Small intestine (tissue), 7 donors: ENCODE data around the gene MRPL28. TPM values are rescaled to one million over a fixed set of nuclear protein-coding genes. Genes with fewer than 3 reads are reported as not detected.

Experiments used
- DNase-seq, 2 donors: peaks; one replicate each; pipeline versions ENCODE4 v3.0.0 to v3.0.0-alpha.2; 2013
- FAIRE-seq: peaks from 2 replicates; lab custom pipeline; 2012; peaks lifted over from hg19 to GRCh38; lab: Jason Lieb, UNC
- H3K27ac ChIP-seq, 3 donors: one replicate each; pipeline ENCODE4 v1.5.1; 2013; ENCODE audit warnings: low read length in 2 of 3, mild to moderate bottlenecking in 2 of 3, control low read depth in 1 of 3, inconsistent platforms in 1 of 3, low read depth in 1 of 3, moderate library complexity in 1 of 3
- H3K27me3 ChIP-seq, 3 donors: one replicate each; pipeline ENCODE4 v1.6.1; 2013; ENCODE audit warnings: low read length in 3 of 3, inconsistent platforms in 1 of 3; ENCODE audit not compliant: control insufficient read depth in 3 of 3, insufficient read depth in 3 of 3
- H3K36me3 ChIP-seq, 3 donors: one replicate each; pipeline ENCODE4 v1.6.1; 2013; ENCODE audit warnings: low read length in 3 of 3, inconsistent platforms in 1 of 3, low read depth in 1 of 3, mild to moderate bottlenecking in 1 of 3, moderate library complexity in 1 of 3; ENCODE audit not compliant: control insufficient read depth in 3 of 3, insufficient read depth in 2 of 3
- H3K4me1 ChIP-seq, 3 donors: one replicate each; pipeline ENCODE4 v1.6.1; 2013; ENCODE audit warnings: low read length in 2 of 3, inconsistent platforms in 1 of 3, low read depth in 1 of 3, mild to moderate bottlenecking in 1 of 3, moderate library complexity in 1 of 3; ENCODE audit not compliant: control insufficient read depth in 3 of 3, insufficient read depth in 2 of 3
- H3K4me3 ChIP-seq, 3 donors: one replicate each; pipeline ENCODE4 v1.5.1; 2013; ENCODE audit warnings: low read length in 3 of 3, control low read depth in 1 of 3, inconsistent platforms in 1 of 3, low read depth in 1 of 3, mild to moderate bottlenecking in 1 of 3, moderate library complexity in 1 of 3
- H3K9me3 ChIP-seq, 2 donors: one replicate each; pipeline ENCODE4 v1.6.1; 2013; ENCODE audit warnings: low read depth in 1 of 2, low read length in 1 of 2; ENCODE audit not compliant: control insufficient read depth in 2 of 2, insufficient read depth in 1 of 2
- WGBS, 3 donors: extraction: QIAGEN DNeasy Blood & Tissue Kit; methylation state at CpG; one replicate each; pipeline ENCODE4 v1.1.7; 2013; 5-methylcytosine and 5-hydroxymethylcytosine counted together
- polyA plus RNA-seq, 4 donors: library from polyadenylated mRNA; stranded (reverse) in 3 of 4; unstranded in 1 of 4; fragments of 200-250 nt in 3 of 4; fragments of 120-200 nt in 1 of 4; gene quantifications; one replicate each; pipeline versions ENCODE4 v1.2.1 to v1.2.3, GENCODE V29; 2013
- donor health status: healthy with polysubstance abuse.
- donor health status: control.
- donor health status: control.
- donor health status: Bipolar disorder and iron deficiency.
- donor health status: healthy.

The MRPL28 gene
- polyA plus RNA-seq, 4 donors, result 54.2 to 112 (median 92.1) TPM

DNA sequence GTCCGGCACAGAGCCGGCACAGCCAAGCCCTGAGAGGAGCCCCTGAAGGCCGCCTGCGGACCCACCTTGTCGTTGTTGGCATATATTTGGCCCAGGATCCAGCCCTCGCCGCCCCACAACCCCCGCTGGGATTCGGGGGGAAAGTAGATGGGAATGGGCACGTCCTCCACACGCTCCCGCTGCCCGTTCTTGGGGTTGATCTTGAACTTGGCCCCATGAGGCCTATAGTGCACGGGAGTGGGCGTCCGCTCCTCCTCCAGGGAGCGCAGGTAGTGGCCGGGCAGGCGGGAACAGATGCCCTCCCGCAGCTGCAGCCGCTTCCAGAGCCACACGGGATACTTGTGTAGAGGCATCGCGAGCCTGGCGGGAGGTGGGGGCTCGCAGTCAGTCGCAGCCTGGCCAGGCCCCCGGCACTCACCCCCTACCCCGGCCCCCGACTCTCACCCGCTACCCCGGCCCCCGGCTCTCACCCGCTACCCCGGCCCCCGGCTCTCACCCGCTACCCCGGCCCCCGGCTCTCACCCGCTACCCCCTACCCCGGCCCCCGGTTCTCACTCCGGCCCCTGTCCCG lies 387 bp downstream of the MRPL28 start:
- peaks cover 6 to 81% (median 19%) of the 10 kb centered on the region in 3 donors for H3K36me3 ChIP-seq
- no peak overlapping the region for H3K27ac ChIP-seq
- WGBS, 3 donors, result 22 to 33% (median 28%) methylated on average over 35 to 44 of the region's 44 CpGs
- FAIRE-seq (no peak), DNase-seq (peak in 1 of 2 donors; percentile 46)
- no peaks in the 10 kb centered on the region for H3K9me3 ChIP-seq
- peaks cover 0 to 14% (median 0%) of the 10 kb centered on the region in 3 donors for H3K4me1 ChIP-seq
- H3K27me3 ChIP-seq, result no peaks in the 10 kb centered on the region
- peak overlapping the region; percentile 44 to 59 (median 45) for H3K4me3 ChIP-seq

GRCh38 chr16:369275-369865 lies 968 bp downstream of the MRPL28 start:
- DNase-seq (no peak), FAIRE-seq (no peak)
- peaks cover 0 to 4% (median 0%) of the 10 kb centered on the region in 3 donors for H3K27me3 ChIP-seq

GRCh38 chr16:368388-369158 lies 1.8 kb downstream of the MRPL28 start:
- DNase-seq (no peak), FAIRE-seq (no peak)
- WGBS, 3 donors, result 93 to 96% (median 94%) methylated on average over 28 to 29 of the region's 29 CpGs
- Histone ChIP-seq H3K36me3 (peaks cover 4 to 68% (median 13%) of the 10 kb centered on the region in 3 donors), H3K4me3 (no peak overlapping the region), H3K27me3 (peaks cover 0 to 10% (median 0%) of the 10 kb centered on the region in 3 donors), H3K27ac (no peak overlapping the region), H3K9me3 (no peaks in the 10 kb centered on the region), H3K4me1 (peaks cover 0 to 14% (median 0%) of the 10 kb centered on the region in 3 donors)

More at GRCh38 chr16:369275-369865, 968 bp downstream of the MRPL28 start:
- Histone ChIP-seq H3K4me3 (peak overlapping the region in 2 of 3 donors; percentile 45 to 59), H3K36me3 (peaks cover 4 to 76% (median 19%) of the 10 kb centered on the region in 3 donors), H3K27ac (no peak overlapping the region), H3K9me3 (no peaks in the 10 kb centered on the region), H3K4me1 (peaks cover 0 to 14% (median 0%) of the 10 kb centered on the region in 3 donors)
- WGBS, 3 donors, result 69 to 84% (median 79%) methylated on average over 20 of the region's 20 CpGs

DNA sequence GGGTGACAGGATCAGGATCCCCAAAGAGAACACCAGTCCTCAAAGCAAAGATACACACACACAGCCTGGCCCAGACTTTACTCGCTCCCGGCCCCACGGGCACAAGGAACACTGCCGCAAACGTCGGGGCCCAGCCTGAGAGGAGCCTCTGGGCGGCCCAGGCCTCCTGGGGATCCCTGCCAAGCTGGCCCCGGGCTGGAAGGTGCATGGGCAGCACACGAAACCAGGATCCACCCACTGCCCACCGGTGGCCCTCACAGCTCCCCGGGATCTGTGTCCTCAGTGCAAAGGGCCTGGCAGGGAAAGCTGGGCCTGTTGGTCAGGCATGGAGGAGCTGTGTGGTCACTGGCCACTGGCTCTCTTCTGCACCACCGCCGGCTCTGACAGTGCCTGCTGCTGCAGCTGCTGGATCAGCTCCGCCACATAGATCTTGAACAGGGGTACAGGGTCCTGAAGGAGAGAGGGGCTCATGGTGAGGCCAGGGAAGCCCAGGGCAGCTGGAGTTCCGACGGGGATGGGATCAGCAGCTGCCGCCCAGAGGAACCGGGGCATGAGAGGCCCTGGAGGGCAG lies 2.9 kb downstream of the MRPL28 start:
- 95 to 98% (median 96%) methylated on average over 16 to 18 of the region's 18 CpGs for WGBS, 3 donors

DNA sequence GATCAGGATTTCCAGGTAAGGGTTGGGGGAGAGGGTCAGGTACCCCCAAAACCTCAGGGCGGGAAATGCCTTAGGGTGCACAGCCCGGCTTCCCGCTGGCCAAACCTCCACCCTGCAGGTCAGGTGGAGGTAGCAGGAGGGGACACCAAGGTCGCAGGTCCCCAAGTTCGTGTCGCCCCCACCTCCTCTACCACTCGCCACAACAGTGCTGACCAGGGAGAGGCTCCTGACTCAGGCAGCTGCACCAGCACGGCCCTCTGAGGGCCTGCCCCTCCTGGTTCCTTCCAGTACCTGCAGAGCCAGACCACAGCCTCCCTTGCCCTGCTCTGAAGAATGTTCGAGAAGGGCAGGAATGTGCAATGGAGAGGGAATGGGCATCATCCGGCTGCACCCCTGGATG lies 3.9 kb downstream of the MRPL28 start:
- H3K4me1 ChIP-seq, result peaks cover 0 to 18% (median 0%) of the 10 kb centered on the region in 3 donors
- WGBS, 3 donors, result 92 to 96% (median 94%) methylated on average over 10 of the region's 10 CpGs
- no peak overlapping the region for H3K27ac ChIP-seq
- H3K36me3 ChIP-seq, result peaks cover 4 to 48% (median 6%) of the 10 kb centered on the region in 3 donors
- H3K27me3 ChIP-seq, result peaks cover 0 to 10% (median 0%) of the 10 kb centered on the region in 3 donors
- FAIRE-seq (no peak), DNase-seq (no peak)
- no peaks in the 10 kb centered on the region for H3K9me3 ChIP-seq
- no peak overlapping the region for H3K4me3 ChIP-seq

More for the DNA sequence above, 2.9 kb downstream of the MRPL28 start:
- Histone ChIP-seq H3K9me3 (no peaks in the 10 kb centered on the region), H3K4me3 (no peak overlapping the region), H3K4me1 (peaks cover 0 to 14% (median 0%) of the 10 kb centered on the region in 3 donors), H3K36me3 (peaks cover 4 to 56% (median 9%) of the 10 kb centered on the region in 3 donors), H3K27ac (no peak overlapping the region), H3K27me3 (peaks cover 0 to 10% (median 0%) of the 10 kb centered on the region in 3 donors)
- no peak for FAIRE-seq
- DNase-seq, result no peak

GRCh38 chr16:364595-365491 lies 5.5 kb downstream of the MRPL28 start:
- Histone ChIP-seq H3K4me1 (peaks cover 0 to 12% (median 0%) of the 10 kb centered on the region in 3 donors), H3K27me3 (peaks cover 0 to 10% (median 0%) of the 10 kb centered on the region in 3 donors), H3K9me3 (no peaks in the 10 kb centered on the region), H3K27ac (no peak overlapping the region), H3K4me3 (no peak overlapping the region), H3K36me3 (peaks cover 4 to 42% (median 6%) of the 10 kb centered on the region in 3 donors)
- 47 to 59% (median 53%) methylated on average over 18 to 19 of the region's 19 CpGs for WGBS, 3 donors
- no peak for FAIRE-seq
- no peak for DNase-seq

DNA sequence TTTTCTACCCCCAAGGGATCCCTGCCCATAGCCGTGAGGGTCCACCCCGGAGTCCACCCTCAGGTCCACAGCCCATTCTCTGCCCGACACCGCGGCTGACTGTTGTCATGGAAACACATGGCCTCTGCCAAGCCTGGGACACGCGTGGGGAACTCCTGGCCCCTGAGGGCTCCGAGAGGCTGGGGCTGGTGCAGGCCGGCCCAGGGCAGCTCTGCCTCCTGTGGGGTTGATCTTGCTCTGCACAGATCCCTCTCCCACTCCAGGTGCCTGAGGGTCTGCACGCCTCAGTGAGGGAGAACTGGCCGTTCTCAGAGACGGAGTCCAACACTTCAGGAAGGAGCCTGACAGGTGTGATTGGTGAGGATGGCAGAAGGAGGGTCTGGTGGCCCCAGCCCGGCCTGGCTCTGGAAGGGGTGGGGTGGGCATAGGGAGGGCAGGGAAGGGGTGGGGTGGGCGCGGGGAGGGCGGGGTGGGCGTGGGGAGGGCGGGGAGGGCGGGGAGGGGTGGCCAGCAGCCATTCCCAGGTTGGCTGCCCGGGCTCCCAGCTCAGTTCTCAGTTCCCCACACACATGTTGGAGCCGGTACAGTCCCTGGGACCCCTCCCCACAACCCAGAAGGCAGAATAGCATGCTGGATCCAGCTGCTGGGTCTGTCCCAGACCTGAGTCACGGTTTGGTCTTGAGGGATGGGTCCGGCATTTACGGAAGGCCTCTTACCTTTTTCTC lies 6.4 kb downstream of the MRPL28 start:
- 19 to 38% (median 33%) methylated on average over 18 to 23 of the region's 24 CpGs for WGBS, 3 donors
- FAIRE-seq (no peak), DNase-seq (no peak)
- H3K27me3 ChIP-seq, result peaks cover 0 to 10% (median 0%) of the 10 kb centered on the region in 3 donors
- H3K9me3 ChIP-seq, result no peaks in the 10 kb centered on the region
- H3K4me3 ChIP-seq, result no peak overlapping the region
- peaks cover 0 to 5% (median 0%) of the 10 kb centered on the region in 3 donors for H3K4me1 ChIP-seq
- no peak overlapping the region for H3K27ac ChIP-seq
- peaks cover 4 to 33% (median 6%) of the 10 kb centered on the region in 3 donors for H3K36me3 ChIP-seq
